HepG2 (cell line): Measurements from ENCODE around the gene TRABD. TPM values are rescaled to one million over a fixed set of nuclear protein-coding genes. Genes with fewer than 3 reads are reported as not detected.

Source experiments
- BHLHE40 ChIP-seq: IDR thresholded peaks from 2 replicates; pipeline ENCODE4 v1.6.1; 2011; ENCODE audit warnings: low read length, improper control_type of control experiment
- CEBPZ ChIP-seq: IDR thresholded peaks from 2 replicates; pipeline ENCODE4 v1.6.1; 2012; ENCODE audit warnings: low read length, improper control_type of control experiment
- DNMT1 ChIP-seq: sonication (generic); formaldehyde crosslinking; IDR thresholded peaks from 2 replicates; pipeline ENCODE4 v1.5.1; 2020; ENCODE audit warnings: mild to moderate bottlenecking, missing genetic modification reagents
- MIER3 ChIP-seq: IDR thresholded peaks from 2 replicates; pipeline ENCODE4 v1.6.1; 2016; ENCODE audit warnings: missing compliant biosample characterization, borderline replicate concordance
- MTF1 ChIP-seq: sonication (generic); formaldehyde crosslinking; IDR thresholded peaks from 2 replicates; pipeline ENCODE4 v1.5.0; 2020; ENCODE audit warnings: missing genetic modification reagents
- RFX1 ChIP-seq: fragments of 450-650 bp; IDR thresholded peaks from 2 replicates; pipeline ENCODE4 v1.6.1; 2017
- SRSF9 ChIP-seq: fragments of 200-400 bp; formaldehyde crosslinking; IDR thresholded peaks from 2 replicates; pipeline ENCODE4 v1.6.1; 2018; ENCODE audit warnings: borderline replicate concordance, mild to moderate bottlenecking, low read depth, low read length; ENCODE audit not compliant: insufficient read depth, poor library complexity, severe bottlenecking
- ZC3H13 ChIP-seq: sonication (generic); formaldehyde crosslinking; IDR thresholded peaks from 2 replicates; pipeline ENCODE4 v1.8.1; 2023; ENCODE audit warnings: mild to moderate bottlenecking, missing genetic modification reagents, moderate library complexity
- ZFP1 ChIP-seq: IDR thresholded peaks from 2 replicates; pipeline ENCODE4 v1.6.1; 2016
- ZNF282 ChIP-seq: fragments of 450-650 bp; IDR thresholded peaks from 2 replicates; pipeline ENCODE4 v1.6.1; 2018; ENCODE audit not compliant: partially characterized antibody
- ZNF652 ChIP-seq: IDR thresholded peaks from 2 replicates; pipeline ENCODE4 v1.6.1; 2016; ENCODE audit warnings: low read depth, borderline replicate concordance
- ZNF768 ChIP-seq: sonication (generic); formaldehyde crosslinking; IDR thresholded peaks from 2 replicates; pipeline ENCODE4 v1.4.0; 2020; ENCODE audit warnings: missing genetic modification reagents
- ZSCAN30 ChIP-seq: sonication (generic); formaldehyde crosslinking; IDR thresholded peaks from 2 replicates; pipeline ENCODE4 v1.5.0; 2020; ENCODE audit warnings: mild to moderate bottlenecking, missing genetic modification reagents
- polyA plus RNA-seq, 8 experiments: library from polyadenylated mRNA; depleted of rRNA in 3 of 8; stranded (reverse) in 7 of 8; unstranded in 1 of 8; fragments of >200 nt; fragmentation: Illumina TruSeq in 4 of 8; extraction: Trizol in 4 of 8; gene quantifications; 2 replicates each; pipeline versions ENCODE4 v1.2.1 to v1.2.3, GENCODE V29; 2011 to 2016; ENCODE audit warnings: low read depth in 4 of 8, missing spikeins in 1 of 8, mixed read lengths in 1 of 8; ENCODE audit not compliant: insufficient read depth in 1 of 8
- total RNA-seq, 5 experiments: library from RNA; depleted of rRNA; stranded (reverse); fragments of >200 nt; fragmentation: Illumina TruSeq; extraction: Trizol; gene quantifications; 2 replicates each; pipeline ENCODE4 v1.2.3, GENCODE V29; 2016; ENCODE audit warnings: low read depth in 1 of 5
- TF ChIP-seq, protein P1 (sequence below): IDR thresholded peaks from 2 replicates; pipeline ENCODE4 v1.6.1; 2018; ENCODE audit warnings: missing genetic modification reagents, mild to moderate bottlenecking, missing compliant biosample characterization
- TF ChIP-seq, protein P2 (sequence below), 2 experiments: sonication (generic) in 1 of 2; formaldehyde crosslinking in 1 of 2; IDR thresholded peaks; 2 replicates each; pipeline versions ENCODE4 v1.4.0 to v1.6.1; 2018 to 2020; ENCODE audit warnings: missing genetic modification reagents in 2 of 2, borderline replicate concordance in 1 of 2, low read depth in 1 of 2, mild to moderate bottlenecking in 1 of 2, missing biosample characterization in 1 of 2
- TF ChIP-seq, protein P3 (sequence below): sonication (generic); formaldehyde crosslinking; conservative IDR thresholded peaks from 2 replicates; pipeline ENCODE4 v1.4.0; 2020; ENCODE audit warnings: mild to moderate bottlenecking, missing genetic modification reagents, moderate library complexity
- TF ChIP-seq, protein P4 (sequence below): sonication (generic); formaldehyde crosslinking; IDR thresholded peaks from 2 replicates; pipeline ENCODE4 v1.4.0; 2020; ENCODE audit warnings: mild to moderate bottlenecking, missing genetic modification reagents

Gene TRABD
- total and polyA plus RNA-seq, 2 of the 13 experiments (the other 11 are each of a cell fraction or from before 2014, with no cell fraction given), result 21.5 to 28.9 TPM

- TF ChIP-seq RFX1 (no peak), ZNF282 (no peak), MTF1 (CRISPR knock-in tag) (no peak), MIER3 (CRISPR knock-in tag) (no peak), BHLHE40 (0 out of 2 replicates have a peak, but pooled peaks have one; percentile 37), ZNF652 (CRISPR knock-in tag) (no peak), SRSF9 (no peak), ZNF768 (CRISPR knock-in tag) (0 out of 2 replicates have a peak, but pooled peaks have one; percentile 22), ZSCAN30 (no peak), ZFP1 (no peak), ZC3H13 (CRISPR knock-in tag) (no peak), CEBPZ (no peak), DNMT1 (CRISPR knock-in tag) (no peak)
- TF ChIP-seq, protein P1, sequence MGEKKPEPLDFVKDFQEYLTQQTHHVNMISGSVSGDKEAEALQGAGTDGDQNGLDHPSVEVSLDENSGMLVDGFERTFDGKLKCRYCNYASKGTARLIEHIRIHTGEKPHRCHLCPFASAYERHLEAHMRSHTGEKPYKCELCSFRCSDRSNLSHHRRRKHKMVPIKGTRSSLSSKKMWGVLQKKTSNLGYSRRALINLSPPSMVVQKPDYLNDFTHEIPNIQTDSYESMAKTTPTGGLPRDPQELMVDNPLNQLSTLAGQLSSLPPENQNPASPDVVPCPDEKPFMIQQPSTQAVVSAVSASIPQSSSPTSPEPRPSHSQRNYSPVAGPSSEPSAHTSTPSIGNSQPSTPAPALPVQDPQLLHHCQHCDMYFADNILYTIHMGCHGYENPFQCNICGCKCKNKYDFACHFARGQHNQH, result 0 out of 2 replicates have a peak, but pooled peaks have one; percentile 16
- TF ChIP-seq, protein P2, sequence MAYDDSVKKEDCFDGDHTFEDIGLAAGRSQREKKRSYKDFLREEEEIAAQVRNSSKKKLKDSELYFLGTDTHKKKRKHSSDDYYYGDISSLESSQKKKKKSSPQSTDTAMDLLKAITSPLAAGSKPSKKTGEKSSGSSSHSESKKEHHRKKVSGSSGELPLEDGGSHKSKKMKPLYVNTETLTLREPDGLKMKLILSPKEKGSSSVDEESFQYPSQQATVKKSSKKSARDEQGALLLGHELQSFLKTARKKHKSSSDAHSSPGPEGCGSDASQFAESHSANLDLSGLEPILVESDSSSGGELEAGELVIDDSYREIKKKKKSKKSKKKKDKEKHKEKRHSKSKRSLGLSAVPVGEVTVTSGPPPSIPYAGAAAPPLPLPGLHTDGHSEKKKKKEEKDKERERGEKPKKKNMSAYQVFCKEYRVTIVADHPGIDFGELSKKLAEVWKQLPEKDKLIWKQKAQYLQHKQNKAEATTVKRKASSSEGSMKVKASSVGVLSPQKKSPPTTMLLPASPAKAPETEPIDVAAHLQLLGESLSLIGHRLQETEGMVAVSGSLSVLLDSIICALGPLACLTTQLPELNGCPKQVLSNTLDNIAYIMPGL (CRISPR knock-in tag; IDR thresholded peaks at IDR 0.05; ENCODE audit: borderline replicate concordance in 1 of 2, low read depth in 1 of 2), result peak in 1 of 2 experiments; percentile 31; a peak in 1 of 4 replicates
- TF ChIP-seq, protein P3, sequence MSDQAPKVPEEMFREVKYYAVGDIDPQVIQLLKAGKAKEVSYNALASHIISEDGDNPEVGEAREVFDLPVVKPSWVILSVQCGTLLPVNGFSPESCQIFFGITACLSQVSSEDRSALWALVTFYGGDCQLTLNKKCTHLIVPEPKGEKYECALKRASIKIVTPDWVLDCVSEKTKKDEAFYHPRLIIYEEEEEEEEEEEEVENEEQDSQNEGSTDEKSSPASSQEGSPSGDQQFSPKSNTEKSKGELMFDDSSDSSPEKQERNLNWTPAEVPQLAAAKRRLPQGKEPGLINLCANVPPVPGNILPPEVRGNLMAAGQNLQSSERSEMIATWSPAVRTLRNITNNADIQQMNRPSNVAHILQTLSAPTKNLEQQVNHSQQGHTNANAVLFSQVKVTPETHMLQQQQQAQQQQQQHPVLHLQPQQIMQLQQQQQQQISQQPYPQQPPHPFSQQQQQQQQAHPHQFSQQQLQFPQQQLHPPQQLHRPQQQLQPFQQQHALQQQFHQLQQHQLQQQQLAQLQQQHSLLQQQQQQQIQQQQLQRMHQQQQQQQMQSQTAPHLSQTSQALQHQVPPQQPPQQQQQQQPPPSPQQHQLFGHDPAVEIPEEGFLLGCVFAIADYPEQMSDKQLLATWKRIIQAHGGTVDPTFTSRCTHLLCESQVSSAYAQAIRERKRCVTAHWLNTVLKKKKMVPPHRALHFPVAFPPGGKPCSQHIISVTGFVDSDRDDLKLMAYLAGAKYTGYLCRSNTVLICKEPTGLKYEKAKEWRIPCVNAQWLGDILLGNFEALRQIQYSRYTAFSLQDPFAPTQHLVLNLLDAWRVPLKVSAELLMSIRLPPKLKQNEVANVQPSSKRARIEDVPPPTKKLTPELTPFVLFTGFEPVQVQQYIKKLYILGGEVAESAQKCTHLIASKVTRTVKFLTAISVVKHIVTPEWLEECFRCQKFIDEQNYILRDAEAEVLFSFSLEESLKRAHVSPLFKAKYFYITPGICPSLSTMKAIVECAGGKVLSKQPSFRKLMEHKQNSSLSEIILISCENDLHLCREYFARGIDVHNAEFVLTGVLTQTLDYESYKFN (CRISPR knock-in tag), result no peak
- TF ChIP-seq, protein P4, sequence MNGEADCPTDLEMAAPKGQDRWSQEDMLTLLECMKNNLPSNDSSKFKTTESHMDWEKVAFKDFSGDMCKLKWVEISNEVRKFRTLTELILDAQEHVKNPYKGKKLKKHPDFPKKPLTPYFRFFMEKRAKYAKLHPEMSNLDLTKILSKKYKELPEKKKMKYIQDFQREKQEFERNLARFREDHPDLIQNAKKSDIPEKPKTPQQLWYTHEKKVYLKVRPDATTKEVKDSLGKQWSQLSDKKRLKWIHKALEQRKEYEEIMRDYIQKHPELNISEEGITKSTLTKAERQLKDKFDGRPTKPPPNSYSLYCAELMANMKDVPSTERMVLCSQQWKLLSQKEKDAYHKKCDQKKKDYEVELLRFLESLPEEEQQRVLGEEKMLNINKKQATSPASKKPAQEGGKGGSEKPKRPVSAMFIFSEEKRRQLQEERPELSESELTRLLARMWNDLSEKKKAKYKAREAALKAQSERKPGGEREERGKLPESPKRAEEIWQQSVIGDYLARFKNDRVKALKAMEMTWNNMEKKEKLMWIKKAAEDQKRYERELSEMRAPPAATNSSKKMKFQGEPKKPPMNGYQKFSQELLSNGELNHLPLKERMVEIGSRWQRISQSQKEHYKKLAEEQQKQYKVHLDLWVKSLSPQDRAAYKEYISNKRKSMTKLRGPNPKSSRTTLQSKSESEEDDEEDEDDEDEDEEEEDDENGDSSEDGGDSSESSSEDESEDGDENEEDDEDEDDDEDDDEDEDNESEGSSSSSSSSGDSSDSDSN (CRISPR knock-in tag), result 0 out of 2 replicates have a peak, but pooled peaks have one; percentile 42
These were observed 41.6 kb upstream of the TRABD start (continued) for GRCh38 chr22:50144005-50144614.
